K562 (cell line): Measurements from ENCODE around the gene KIF26A. TPM values are rescaled to one million over a fixed set of nuclear protein-coding genes. Genes with fewer than 3 reads are reported as not detected.
A peak's percentile ranks its signal among the peaks of the same experiment; 100 is the strongest.

Experiments used
- ATAC-seq: fragments of 200-7000 bp; cut with Tn5 transposase; 3 replicates; pipeline ENCODE4 v1.9.1; 2020; ENCODE audit warnings: moderate library complexity
- BruUV-seq: library from RNA; stranded (reverse); fragments of 400-500 nt; replicated peaks from 2 replicates; lab custom pipeline; 2021; lab: Mats Ljungman, UMichigan
- CTCF ChIA-PET: fragments of 300-600 bp; formaldehyde crosslinking; extraction: SDS; loops from one replicate; lab custom pipeline; 2021; ENCODE audit warnings: low intra/inter-chr PET ratio; lab: Yijun Ruan, JAX
- POLR2A ChIA-PET: fragments of 300-600, 350-650 bp; sonication (Branson Sonifier 250); formaldehyde crosslinking; extraction: SDS; loops from one replicate; lab custom pipeline; 2021; ENCODE audit warnings: antibody characterized with exemption, inconsistent platforms; lab: Yijun Ruan, JAX
- DNase-seq, 4 experiments: peaks; one replicate each; pipeline versions ENCODE4 v3.0.0 to v3.0.0-alpha.2; 2011 to 2018; ENCODE audit warnings: low spot score in 3 of 4, mixed read lengths in 3 of 4; ENCODE audit errors: extremely low read depth in 1 of 4
- FAIRE-seq: peaks from 2 replicates; lab custom pipeline; 2011; peaks lifted over from hg19 to GRCh38; lab: Jason Lieb, UNC
- H2AFZ ChIP-seq: 2 replicates; pipeline ENCODE4 v1.6.0; 2011; ENCODE audit warnings: low read depth, low read length, control low read depth, inconsistent platforms
- H3K27ac ChIP-seq: fragments of 200-600 bp; 3 replicates; pipeline ENCODE4 v1.8.0; 2011; ENCODE audit warnings: low read depth, mild to moderate bottlenecking, control low read depth, inconsistent platforms, low read length, moderate library complexity, mixed read lengths; ENCODE audit errors: extremely low read depth
- H3K27me3 ChIP-seq, 2 experiments: fragments of 300-600 bp in 1 of 2; 2 replicates in 1 of 2; 3 replicates in 1 of 2; pipeline versions ENCODE4 v1.6.0 to v1.8.0; 2011; ENCODE audit warnings: inconsistent platforms in 2 of 2, low read length in 2 of 2, mild to moderate bottlenecking in 1 of 2, mixed read lengths in 1 of 2, moderate library complexity in 1 of 2; ENCODE audit not compliant: control insufficient read depth in 2 of 2, insufficient read depth in 2 of 2
- H3K36me3 ChIP-seq: fragments of 300-600 bp; 3 replicates; pipeline ENCODE4 v1.8.0; 2011; ENCODE audit warnings: mild to moderate bottlenecking, low read length, inconsistent platforms; ENCODE audit not compliant: control insufficient read depth, insufficient read depth
- H3K4me1 ChIP-seq, 2 experiments: fragments of 200-600 bp in 1 of 2; replicated peaks in 1 of 2; 2 replicates in 1 of 2; 3 replicates in 1 of 2; pipeline versions ENCODE4 v1.5.1 to v1.8.0; 2011; ENCODE audit warnings: inconsistent platforms in 2 of 2, low read length in 2 of 2, mild to moderate bottlenecking in 1 of 2, mixed read lengths in 1 of 2, moderate library complexity in 1 of 2; ENCODE audit not compliant: control insufficient read depth in 2 of 2, insufficient read depth in 2 of 2
- H3K4me2 ChIP-seq: 2 replicates; pipeline ENCODE4 v1.6.1; 2011; ENCODE audit warnings: low read length, control low read depth, inconsistent platforms, mixed read lengths; ENCODE audit not compliant: insufficient read depth
- H3K4me3 ChIP-seq: fragments of 200-600 bp; sonication (generic), shearing (Covaris generic); 2 replicates; pipeline ENCODE4 v1.5.1; 2016; ENCODE audit warnings: control low read depth, inconsistent platforms
- H3K79me2 ChIP-seq: fragments of 200-600 bp; 3 replicates; pipeline ENCODE4 v1.8.0; 2011; ENCODE audit warnings: low read length, inconsistent platforms; ENCODE audit not compliant: control insufficient read depth, insufficient read depth
- H3K9ac ChIP-seq, 2 experiments: 2 replicates each; pipeline versions ENCODE4 v1.6.0 to v1.6.1; 2011; ENCODE audit warnings: low read depth in 2 of 2, low read length in 2 of 2, control low read depth in 1 of 2, inconsistent platforms in 1 of 2, mild to moderate bottlenecking in 1 of 2, mixed read lengths in 1 of 2; ENCODE audit not compliant: insufficient read depth in 1 of 2
- H3K9me1 ChIP-seq: one replicate; pipeline ENCODE4 v1.6.0; 2011; ENCODE audit warnings: inconsistent platforms, mild to moderate bottlenecking, low read length, moderate library complexity; ENCODE audit not compliant: control insufficient read depth, insufficient read depth
- H3K9me3 ChIP-seq: replicated peaks from 2 replicates; pipeline ENCODE4 v1.5.1; 2011; ENCODE audit warnings: low read depth, low read length, inconsistent platforms; ENCODE audit not compliant: control insufficient read depth, insufficient read depth
- H4K20me1 ChIP-seq: replicated peaks from 2 replicates; pipeline ENCODE4 v1.6.1; 2011; ENCODE audit warnings: low read length, inconsistent platforms, mixed read lengths; ENCODE audit not compliant: control insufficient read depth, insufficient read depth
- GTF2A2 ChIP-seq: IDR thresholded peaks from 2 replicates; pipeline ENCODE4 v1.6.1; 2016; ENCODE audit warnings: mild to moderate bottlenecking, missing genetic modification characterization, missing compliant biosample characterization
- HDAC2 ChIP-seq: fragments of 450-650 bp; IDR thresholded peaks from 2 replicates; pipeline ENCODE4 v1.6.1; 2016; ENCODE audit warnings: mild to moderate bottlenecking
- HMG20B ChIP-seq: fragments of 250-450 bp; sonication (Bioruptor Pico); IDR thresholded peaks from 2 replicates; pipeline ENCODE4 v1.5.0; 2021; ENCODE audit warnings: mild to moderate bottlenecking
- KAT7 ChIP-seq: sonication (generic); formaldehyde crosslinking; IDR thresholded peaks from 2 replicates; pipeline ENCODE4 v1.8.0; 2022; ENCODE audit warnings: missing genetic modification reagents, mild to moderate bottlenecking, borderline replicate concordance
- MCM2 ChIP-seq: fragments of 450-650 bp; IDR thresholded peaks from 2 replicates; pipeline ENCODE4 v1.6.1; 2017; ENCODE audit warnings: low read depth, mild to moderate bottlenecking
- MYC ChIP-seq, 2 experiments: fragments of 250-450 bp in 1 of 2; sonication (Bioruptor Pico) in 1 of 2; IDR thresholded peaks; 2 replicates each; pipeline versions ENCODE4 v1.5.1 to v1.6.1; 2012 to 2021; ENCODE audit warnings: low read depth in 2 of 2, borderline replicate concordance in 1 of 2, improper control_type of control experiment in 1 of 2, low read length in 1 of 2, mild to moderate bottlenecking in 1 of 2, moderate library complexity in 1 of 2
- PHF21A ChIP-seq: fragments of 450-650 bp; IDR thresholded peaks from 2 replicates; pipeline ENCODE4 v1.6.1; 2017; ENCODE audit warnings: low read depth, borderline replicate concordance
- SIRT6 ChIP-seq: IDR thresholded peaks from one replicate; pipeline ENCODE4 v1.6.1; 2012; ENCODE audit warnings: low read depth, mild to moderate bottlenecking, control low read depth, inconsistent platforms, low read length, moderate library complexity
- SREBF2 ChIP-seq: sonication (generic); formaldehyde crosslinking; IDR thresholded peaks from 2 replicates; pipeline ENCODE4 v1.4.0; 2020; ENCODE audit warnings: mild to moderate bottlenecking, missing genetic modification reagents
- ZKSCAN8 ChIP-seq: fragments of 200-800 bp; sonication (Bioruptor generic); IDR thresholded peaks from 2 replicates; pipeline ENCODE4 v1.6.1; 2016; ENCODE audit warnings: missing genetic modification characterization, missing compliant biosample characterization
- ZNF253 ChIP-seq: fragments of 250-450 bp; sonication (Bioruptor Pico); conservative IDR thresholded peaks from 2 replicates; pipeline ENCODE4 v1.6.1; 2021; ENCODE audit warnings: mild to moderate bottlenecking
- WGBS: fragments of 100-300 bp; shearing (Covaris generic); methylation state at CpG from one replicate; pipeline ENCODE4 v1.1.6; 2016; ENCODE audit warnings: low coverage, mixed read lengths; ENCODE audit not compliant: insufficient coverage; ENCODE audit errors: missing lambda C conversion rate; 5-methylcytosine and 5-hydroxymethylcytosine counted together
- in situ Hi-C: fragments of 300-500 bp; cut with MboI; formaldehyde crosslinking; loops from 4 replicates; pipeline ENCODE4 v1.15.0; 2018; ENCODE audit warnings: inconsistent platforms, mixed read lengths
- intact Hi-C: fragments of 100-400 bp; cut with micrococcal nuclease; formaldehyde crosslinking; loops from 2 replicates; pipeline ENCODE4 v1.14.2; 2022
- polyA plus RNA-seq, 8 experiments: library from polyadenylated mRNA; depleted of rRNA in 4 of 8; stranded (reverse) in 5 of 8; unstranded in 3 of 8; fragments of >200 nt; fragmentation: Nextera tagmentation in 2 of 8; fragmentation: Illumina TruSeq in 1 of 8; extraction: Ambion mirVana in 2 of 8; extraction: Trizol in 1 of 8; gene quantifications; 2 replicates each; pipeline versions ENCODE4 v1.2.1 to v1.2.3, GENCODE V29; 2011 to 2014; ENCODE audit warnings: inconsistent platforms in 1 of 8, missing spikeins in 1 of 8
- total RNA-seq, 7 experiments: library from RNA; depleted of rRNA in 6 of 7; stranded (reverse); fragments of >200 nt in 6 of 7; fragmentation: Illumina TruSeq in 2 of 7; extraction: Trizol in 2 of 7; gene quantifications; 2 replicates each; pipeline versions ENCODE4 v1.2.1 to v1.2.3, GENCODE V29; 2011 to 2021; ENCODE audit warnings: low replicate concordance in 1 of 7
- TF ChIP-seq, protein P1 (sequence below): sonication (generic); formaldehyde crosslinking; IDR thresholded peaks from 2 replicates; pipeline ENCODE4 v1.8.0; 2022; ENCODE audit warnings: missing genetic modification reagents, mild to moderate bottlenecking, borderline replicate concordance

The KIF26A gene
- total and polyA plus RNA-seq, 9 of the 15 experiments (the other 6 are each of a cell fraction or from before 2014, with no cell fraction given): 0.04 TPM; not detected in 8

DNA sequence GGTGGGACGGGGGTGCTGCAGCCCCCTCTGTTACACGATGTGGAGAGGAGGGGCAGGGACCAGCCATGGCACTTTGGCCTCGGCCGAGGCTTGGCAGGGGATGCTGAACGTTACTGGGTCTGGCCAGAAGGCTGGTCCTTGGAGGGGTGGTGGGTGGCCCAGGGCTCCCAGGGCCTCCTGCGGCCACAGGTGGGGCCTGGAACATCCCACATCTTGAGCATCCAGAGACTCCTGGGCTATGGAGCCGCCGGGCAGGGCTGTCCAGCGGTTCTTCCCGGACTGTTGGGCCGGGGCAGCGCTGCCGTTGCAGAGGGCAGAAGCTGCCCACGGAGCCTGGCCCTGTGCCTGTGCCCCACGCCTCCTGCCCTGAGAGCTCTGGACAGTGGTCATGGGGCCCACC is 15.9 kb downstream of the KIF26A start (continued):
- no peak for TF ChIP-seq HMG20B (CRISPR knock-in tag)
- no peak for TF ChIP-seq SREBF2
- TF ChIP-seq MCM2: no peak
- TF ChIP-seq, protein P1, sequence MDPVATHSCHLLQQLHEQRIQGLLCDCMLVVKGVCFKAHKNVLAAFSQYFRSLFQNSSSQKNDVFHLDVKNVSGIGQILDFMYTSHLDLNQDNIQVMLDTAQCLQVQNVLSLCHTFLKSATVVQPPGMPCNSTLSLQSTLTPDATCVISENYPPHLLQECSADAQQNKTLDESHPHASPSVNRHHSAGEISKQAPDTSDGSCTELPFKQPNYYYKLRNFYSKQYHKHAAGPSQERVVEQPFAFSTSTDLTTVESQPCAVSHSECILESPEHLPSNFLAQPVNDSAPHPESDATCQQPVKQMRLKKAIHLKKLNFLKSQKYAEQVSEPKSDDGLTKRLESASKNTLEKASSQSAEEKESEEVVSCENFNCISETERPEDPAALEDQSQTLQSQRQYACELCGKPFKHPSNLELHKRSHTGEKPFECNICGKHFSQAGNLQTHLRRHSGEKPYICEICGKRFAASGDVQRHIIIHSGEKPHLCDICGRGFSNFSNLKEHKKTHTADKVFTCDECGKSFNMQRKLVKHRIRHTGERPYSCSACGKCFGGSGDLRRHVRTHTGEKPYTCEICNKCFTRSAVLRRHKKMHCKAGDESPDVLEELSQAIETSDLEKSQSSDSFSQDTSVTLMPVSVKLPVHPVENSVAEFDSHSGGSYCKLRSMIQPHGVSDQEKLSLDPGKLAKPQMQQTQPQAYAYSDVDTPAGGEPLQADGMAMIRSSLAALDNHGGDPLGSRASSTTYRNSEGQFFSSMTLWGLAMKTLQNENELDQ (CRISPR knock-in tag): no peak
- no peak for TF ChIP-seq ZNF253 (CRISPR knock-in tag)
- no peak for TF ChIP-seq HDAC2

- Histone ChIP-seq H3K79me2 (no peaks in the 10 kb centered on the region), H3K27ac (no peak overlapping the region), H3K27me3 (peaks cover 0 to 5% of the 10 kb centered on the region in 2 experiments; a peak in 1 of 5 replicates), H3K4me1 (peaks cover 2 to 52% of the 10 kb centered on the region in 2 experiments; a peak in 3 of 5 replicates), H4K20me1 (peaks cover 10% of the 10 kb centered on the region), H3K9me1 (no peaks in the 10 kb centered on the region), H3K4me2 (no peak overlapping the region), H3K4me3 (no peak overlapping the region), H2AFZ (no peak overlapping the region), H3K9ac (no peak overlapping the region), H3K9me3 (no peaks in the 10 kb centered on the region), H3K36me3 (no peaks in the 10 kb centered on the region)
- 0% methylated on average over 4 of the region's 29 CpGs for WGBS
- CTCF ChIA-PET: no interaction called here
- FAIRE-seq (no peak), ATAC-seq (peak; percentile 33; the same call in 2 of the 3 replicates), DNase-seq (peak in 2 of 4 experiments; percentile 17 to 24)
- POLR2A ChIA-PET: interaction anchor here (0.6 kb wide), 1 partner anchor 120 kb away, joined by 4 read pairs; no protein-coding TSS in a partner anchor
- TF ChIP-seq ZKSCAN8 (CRISPR knock-in tag): no peak
- no peak for TF ChIP-seq KAT7 (CRISPR knock-in tag)
- no peak for TF ChIP-seq SIRT6
- TF ChIP-seq PHF21A: no peak
- no peak for TF ChIP-seq GTF2A2
- no peak for TF ChIP-seq MYC (IDR thresholded peaks at IDR 0.05; ENCODE audit: low read depth, low read length)
- no peak for TF ChIP-seq MYC (CRISPR knock-in tag; IDR thresholded peaks at IDR 0.05; ENCODE audit: borderline replicate concordance, low read depth)
- intact Hi-C loops (no loop called here), in situ Hi-C loops (no loop called here)
- no TSS peak for BruUV-seq
Observed at GRCh38 chr14:104155513-104155912, 17.1 kb downstream of the KIF26A start.
